AG04449 (cell line): ENCODE measurements around the gene NXPH1.

ENCODE experiments used
- CTCF ChIA-PET: fragments of 350-600 bp; formaldehyde crosslinking; extraction: SDS; loops from one replicate; lab custom pipeline; 2021; ENCODE audit warnings: antibody characterized with exemption; lab: Yijun Ruan, JAX
- POLR2A ChIA-PET: fragments of 400-600, 350-600 bp; formaldehyde crosslinking; extraction: SDS; loops from one replicate; lab custom pipeline; 2020; ENCODE audit warnings: antibody characterized with exemption, inconsistent platforms; lab: Yijun Ruan, JAX
- DNase-seq: peaks from one replicate; pipeline ENCODE4 v3.0.0-alpha.2; 2010; ENCODE audit warnings: low read depth, low spot score
- H3K4me3 ChIP-seq: 2 replicates; pipeline ENCODE4 v1.5.1; 2011; ENCODE audit warnings: low read depth, mild to moderate bottlenecking, control low read depth, low read length
- CTCF ChIP-seq: IDR thresholded peaks from one replicate; pipeline ENCODE4 v1.5.1; 2011; ENCODE audit warnings: mild to moderate bottlenecking, moderate library complexity, low read length, control low read depth, inconsistent platforms; ENCODE audit not compliant: insufficient read depth; ENCODE audit errors: missing control alignments

Gene NXPH1

GRCh38 chr7:8800986-8801385 lies 367.6 kb downstream of the NXPH1 start:
- DNase-seq = no peak
- ChIA-PET CTCF (no interaction called here), POLR2A (no interaction called here)
- no peak overlapping the region for H3K4me3 ChIP-seq
- TF ChIP-seq CTCF = no peak
